Measurements from ENCODE around the gene AMN.

Gene AMN

GRCh38 chr14:102969060-102969791 lies 46.8 kb downstream of the AMN start:
- FAIRE-seq: no peak

DNA sequence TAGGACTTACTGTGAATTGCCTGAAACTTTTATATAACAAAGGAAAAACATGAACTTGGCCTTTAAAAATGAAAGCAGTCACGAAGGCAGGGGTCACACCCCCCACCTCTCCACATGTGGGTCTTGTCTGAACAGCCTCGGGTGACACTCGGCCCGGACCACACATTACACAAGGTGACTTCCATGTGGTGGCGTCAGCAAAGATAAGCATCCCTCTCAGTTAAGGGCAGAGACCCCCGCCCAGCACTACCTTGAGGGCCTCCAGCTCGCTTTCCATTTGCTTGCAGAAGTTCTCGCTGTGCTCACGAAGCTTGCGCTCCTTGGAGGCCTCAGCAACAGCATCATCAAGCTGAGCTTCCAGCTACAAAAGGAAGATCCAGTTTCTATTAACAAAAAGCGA lies 47.4 kb downstream of the AMN start:
- FAIRE-seq: no peak

- no peak for FAIRE-seq
Observed at GRCh38 chr14:102970496-102970895, 48.0 kb downstream of the AMN start.

DNA sequence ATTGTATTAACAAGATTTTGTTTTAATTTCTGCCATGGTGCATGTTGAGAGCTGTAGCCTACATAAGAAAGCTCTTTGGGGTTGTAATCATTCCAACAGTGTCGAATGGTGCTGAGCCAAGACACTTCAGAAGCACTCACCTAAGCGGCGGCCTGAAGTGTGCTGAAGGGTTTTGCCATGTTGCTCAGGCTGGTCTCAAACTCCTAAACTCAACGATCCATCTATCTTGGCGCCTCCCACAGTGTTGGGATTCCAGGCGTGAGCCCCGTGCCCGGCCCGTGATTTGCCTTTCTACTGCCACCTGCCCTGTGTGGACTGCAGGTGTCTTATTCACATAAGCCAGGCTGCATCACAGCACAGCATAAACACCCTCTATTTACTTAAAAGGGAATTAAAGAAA lies 48.9 kb downstream of the AMN start:
- no peak for FAIRE-seq

- no peak for FAIRE-seq
Observed at GRCh38 chr14:102971836-102972606, 49.6 kb downstream of the AMN start.

DNA sequence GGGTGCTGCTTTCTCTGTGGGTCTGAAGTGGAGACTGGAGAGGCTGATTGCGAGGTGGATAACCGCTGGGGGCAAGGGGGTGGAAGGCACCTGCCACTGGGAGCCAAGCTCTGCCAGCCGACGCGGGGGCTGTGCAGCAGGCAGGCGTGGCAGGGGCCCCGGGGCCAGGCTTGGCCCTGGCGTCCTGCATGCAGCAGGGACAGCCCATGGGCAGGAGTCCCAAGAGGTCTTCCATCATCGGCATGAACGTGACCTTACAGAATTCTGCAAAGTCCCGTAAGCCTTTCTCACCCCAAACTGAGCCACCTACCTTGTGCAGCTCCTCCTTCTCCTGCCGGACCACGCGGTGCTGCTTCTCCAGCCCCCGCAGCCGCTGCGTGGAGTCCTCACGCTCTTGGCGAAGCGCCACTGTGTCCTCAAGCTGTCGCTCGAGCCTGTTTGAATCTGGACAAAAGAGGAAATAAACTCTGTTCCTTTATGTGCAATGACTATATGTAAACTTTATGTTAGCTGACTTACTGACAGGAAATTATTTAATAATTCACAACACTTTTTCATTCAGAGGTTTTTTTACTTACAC lies 51.3 kb downstream of the AMN start:
- no peak for FAIRE-seq

DNA sequence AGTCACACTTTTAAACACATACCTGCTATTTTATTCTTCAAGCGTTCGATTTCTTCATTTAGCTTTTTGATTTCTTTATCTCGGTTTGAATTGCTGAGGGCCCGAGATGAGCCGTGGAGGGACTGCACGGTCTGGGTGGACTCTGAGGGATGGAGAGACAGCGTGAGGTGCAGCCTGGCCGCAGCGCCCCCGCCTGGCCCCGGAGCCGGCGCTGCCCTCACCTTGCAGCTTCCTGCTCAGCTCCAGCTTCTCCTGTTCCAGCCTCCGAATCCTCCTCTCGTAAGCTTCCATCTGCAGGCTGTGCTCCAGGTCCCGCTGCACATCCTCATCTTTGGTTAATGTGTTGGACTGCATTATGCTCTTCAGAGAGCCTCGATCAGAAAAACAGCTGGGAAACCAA lies 53.2 kb downstream of the AMN start:
- FAIRE-seq: no peak

DNA sequence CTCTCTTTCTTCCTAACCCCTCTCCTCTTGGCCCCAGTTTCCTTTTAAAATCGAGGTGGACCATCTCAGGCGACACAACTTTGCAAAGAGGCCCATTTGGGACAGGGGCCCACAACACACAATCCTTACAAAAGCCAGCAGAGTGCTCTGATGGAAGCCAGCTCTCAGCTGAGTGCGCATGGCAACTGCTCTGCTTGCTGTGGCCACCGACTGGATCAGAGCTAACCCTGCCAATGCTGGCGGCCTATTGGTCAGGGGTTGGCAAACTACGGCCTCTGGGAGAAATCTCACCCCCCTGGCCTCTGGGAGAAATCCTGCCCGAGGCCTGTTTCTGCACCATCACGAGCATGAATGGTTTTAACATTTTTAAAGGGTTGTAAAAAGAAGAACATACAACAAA lies 55.0 kb downstream of the AMN start:
- no peak for FAIRE-seq

DNA sequence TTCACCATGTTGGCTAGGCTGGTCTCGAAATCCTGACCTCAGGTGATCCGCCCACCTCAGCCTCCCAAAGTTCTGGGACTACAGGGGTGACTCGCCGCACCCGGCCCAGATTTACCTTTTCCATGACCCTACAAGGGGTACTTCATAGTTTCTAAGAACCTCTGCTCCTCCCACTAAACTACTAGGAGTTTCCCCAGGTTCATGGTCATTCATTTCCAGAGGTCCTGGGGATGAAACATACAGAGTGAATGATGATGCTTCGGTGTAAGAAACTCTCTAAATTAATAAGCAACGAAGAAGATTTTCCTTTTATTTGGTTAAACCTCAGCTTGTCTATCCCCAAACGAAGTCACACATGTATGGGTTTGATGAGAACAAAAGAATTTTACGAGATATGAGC lies 56.9 kb downstream of the AMN start:
- FAIRE-seq: no peak

- FAIRE-seq: no peak
Observed at GRCh38 chr14:102980409-102980810, 57.9 kb downstream of the AMN start.

All from G401.6 (cell line).